OCI-LY3 (cell line): ENCODE data around the gene WSB1.

Experiments used
- CTCF ChIP-seq: fragments of 200-600, 300-600 bp; sonication (generic); IDR thresholded peaks from 2 replicates; pipeline ENCODE4 v1.5.1; 2014; ENCODE audit warnings: antibody characterized with exemption, low read length, low read depth
- EZH2phosphoT487 ChIP-seq: fragments of 200-600 bp; shearing (Covaris generic); IDR thresholded peaks from 2 replicates; pipeline ENCODE4 v1.6.1; 2018; ENCODE audit warnings: antibody characterized with exemption, mixed run types, low read depth

DNA sequence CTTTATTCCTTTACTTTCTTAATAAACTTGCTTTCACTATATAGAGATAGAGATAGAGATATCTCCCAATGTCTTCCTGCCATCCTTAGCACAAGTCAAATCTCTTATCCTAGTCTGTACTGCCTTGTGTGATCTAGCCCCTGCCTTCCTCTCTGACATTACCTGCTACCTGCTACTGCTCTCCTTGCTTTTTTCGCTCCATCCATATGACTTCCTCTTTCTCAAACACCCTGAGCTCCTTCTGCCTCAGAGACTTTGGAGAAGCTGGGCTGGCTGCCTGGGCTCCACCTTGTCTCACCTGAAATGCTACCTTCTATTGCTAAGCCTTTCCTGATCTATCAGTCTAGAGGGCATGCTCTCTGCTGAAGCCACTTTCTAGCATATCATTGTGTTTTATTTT lies 24.7 kb upstream of the WSB1 start:
- TF ChIP-seq EZH2phosphoT487 (no peak), CTCF (no peak)
